SU-DHL-6 (cell line): ENCODE measurements around the gene ALDH3A1.

ENCODE experiments used
- H2AFZ ChIP-seq: fragments of 200-600 bp; sonication (generic); 2 replicates; pipeline ENCODE4 v1.6.1; 2014; ENCODE audit warnings: low read depth, mild to moderate bottlenecking, moderate library complexity, mixed read lengths, antibody characterized with exemption, low read length; ENCODE audit not compliant: severe bottlenecking
- H3F3A ChIP-seq: fragments of 200-600 bp; shearing (Covaris generic); 2 replicates; pipeline ENCODE4 v1.6.0; 2016; ENCODE audit warnings: antibody characterized with exemption, mild to moderate bottlenecking; ENCODE audit not compliant: insufficient read depth
- H3K27ac ChIP-seq: fragments of 200-600 bp; sonication (generic); 2 replicates; pipeline ENCODE4 v1.5.1; 2016; ENCODE audit warnings: low read depth, mild to moderate bottlenecking, low read length, moderate library complexity, mixed read lengths
- H3K27me3 ChIP-seq: fragments of 200-600 bp; sonication (generic), shearing (Covaris generic); 2 replicates; pipeline ENCODE4 v1.6.0; 2014; ENCODE audit warnings: mild to moderate bottlenecking, low read length
- H3K36me3 ChIP-seq: fragments of 200-600 bp; sonication (generic); 2 replicates; pipeline ENCODE4 v1.6.1; 2014; ENCODE audit warnings: mild to moderate bottlenecking, low read length, mixed read lengths
- H3K4me2 ChIP-seq: fragments of 300-600, 200-600 bp; shearing (Covaris generic), sonication (generic); 2 replicates; pipeline ENCODE4 v1.6.0; 2014; ENCODE audit warnings: low read length, low read depth, mild to moderate bottlenecking; ENCODE audit not compliant: poor library complexity, severe bottlenecking
- H3K4me3 ChIP-seq: fragments of 200-600 bp; sonication (generic); 2 replicates; pipeline ENCODE4 v1.5.1; 2014; ENCODE audit warnings: antibody characterized with exemption, low read length, mild to moderate bottlenecking, mixed read lengths; ENCODE audit not compliant: insufficient read depth, poor library complexity, severe bottlenecking
- H3K79me2 ChIP-seq: fragments of 200-600 bp; sonication (generic); 2 replicates; pipeline ENCODE4 v1.6.1; 2014; ENCODE audit warnings: mild to moderate bottlenecking, low read length, moderate library complexity; ENCODE audit not compliant: insufficient read depth
- H3K9ac ChIP-seq: fragments of 200-600 bp; sonication (generic); 2 replicates; pipeline ENCODE4 v1.7.0; 2014; ENCODE audit warnings: mild to moderate bottlenecking, low read length
- H3K9me2 ChIP-seq: fragments of 200-600 bp; sonication (generic); replicated peaks from 2 replicates; pipeline ENCODE4 v1.6.1; 2014; ENCODE audit warnings: low read length; ENCODE audit not compliant: insufficient read depth
- H3K9me3 ChIP-seq: fragments of 200-600 bp; sonication (generic); 2 replicates; pipeline ENCODE4 v1.6.1; 2014; ENCODE audit warnings: low read length, mixed read lengths; ENCODE audit not compliant: insufficient read depth
- H4K20me1 ChIP-seq: fragments of 200-600 bp; sonication (generic); 2 replicates; pipeline ENCODE4 v1.6.1; 2014; ENCODE audit warnings: low read depth, mild to moderate bottlenecking, antibody characterized with exemption, low read length, moderate library complexity, mixed read lengths
- CTCF ChIP-seq: fragments of 200-600 bp; sonication (generic); IDR thresholded peaks from one replicate; pipeline ENCODE4 v1.5.1; 2017; ENCODE audit warnings: antibody characterized with exemption, mild to moderate bottlenecking, low read length, moderate library complexity; ENCODE audit not compliant: insufficient read depth, poor library complexity, severe bottlenecking
- EZH2phosphoT487 ChIP-seq: fragments of 200-600 bp; sonication (generic), shearing (Covaris generic); conservative IDR thresholded peaks from 2 replicates; pipeline ENCODE4 v1.6.1; 2018; ENCODE audit warnings: mild to moderate bottlenecking, antibody characterized with exemption, low read length, moderate library complexity, mixed read lengths

Gene ALDH3A1

GRCh38 chr17:19709841-19710240, 38.3 kb downstream of the ALDH3A1 start:
- H3K4me2 ChIP-seq, result no peak overlapping the region
- H3K36me3 ChIP-seq, result no peaks in the 10 kb centered on the region
- no peak overlapping the region for H3K9ac ChIP-seq
- no peak overlapping the region for H3K4me3 ChIP-seq
- H3F3A ChIP-seq, result no peaks in the 10 kb centered on the region
- no peaks in the 10 kb centered on the region for H3K27me3 ChIP-seq
- no peaks in the 10 kb centered on the region for H3K79me2 ChIP-seq
- H3K27ac ChIP-seq, result no peak overlapping the region
- TF ChIP-seq EZH2phosphoT487 (no peak), CTCF (no peak)
- no peaks in the 10 kb centered on the region for H3K9me2 ChIP-seq
- no peaks in the 10 kb centered on the region for H4K20me1 ChIP-seq
- H2AFZ ChIP-seq, result no peak overlapping the region
- no peaks in the 10 kb centered on the region for H3K9me3 ChIP-seq

- Histone ChIP-seq H4K20me1 (no peaks in the 10 kb centered on the region), H3K79me2 (no peaks in the 10 kb centered on the region), H3F3A (no peaks in the 10 kb centered on the region), H3K9ac (no peak overlapping the region), H3K4me2 (no peak overlapping the region), H3K36me3 (no peaks in the 10 kb centered on the region), H3K4me3 (no peak overlapping the region), H3K27ac (no peak overlapping the region), H2AFZ (no peak overlapping the region), H3K9me3 (no peaks in the 10 kb centered on the region), H3K27me3 (no peaks in the 10 kb centered on the region), H3K9me2 (no peaks in the 10 kb centered on the region)
- no peak for TF ChIP-seq EZH2phosphoT487
- TF ChIP-seq CTCF, result no peak
Measured at GRCh38 chr17:19708431-19709175, 39.5 kb downstream of the ALDH3A1 start.

GRCh38 chr17:19707728-19708221, 40.3 kb downstream of the ALDH3A1 start:
- Histone ChIP-seq H3K4me2 (no peak overlapping the region), H3K36me3 (no peaks in the 10 kb centered on the region), H3K9ac (no peak overlapping the region), H3K79me2 (no peaks in the 10 kb centered on the region), H4K20me1 (no peaks in the 10 kb centered on the region), H3K27me3 (no peaks in the 10 kb centered on the region), H3K9me3 (no peaks in the 10 kb centered on the region), H2AFZ (no peak overlapping the region), H3F3A (no peaks in the 10 kb centered on the region), H3K9me2 (no peaks in the 10 kb centered on the region), H3K27ac (no peak overlapping the region), H3K4me3 (no peak overlapping the region)
- no peak for TF ChIP-seq EZH2phosphoT487
